ENCODE results near the gene APOA5.

DNA sequence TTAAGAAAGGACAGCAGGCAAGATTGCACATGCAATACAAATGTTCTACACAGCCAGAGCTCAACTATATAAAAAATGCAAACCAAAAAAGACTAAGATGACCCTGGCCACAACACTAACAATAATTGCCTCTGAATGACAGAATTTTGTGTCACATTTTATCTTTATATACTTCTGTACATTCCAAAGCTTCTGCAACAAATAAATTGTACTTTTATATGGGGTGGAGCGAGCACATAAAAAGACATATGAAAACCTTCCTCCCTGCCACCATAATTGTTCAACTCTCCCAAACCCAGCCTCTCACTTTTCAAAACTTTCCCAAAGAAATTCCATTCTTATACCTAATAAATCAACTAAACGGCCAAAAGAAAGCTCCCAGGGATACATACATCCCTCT lies 29.5 kb downstream of the APOA5 start:
- TF ChIP-seq RBFOX2 (IDR thresholded peaks at IDR 0.05; ENCODE audit: low read depth, low read length), result no peak
- TF ChIP-seq STAT5B (CRISPR knock-in tag; IDR thresholded peaks at IDR 0.05), result no peak
- no peak for TF ChIP-seq ZFPM2 (CRISPR knock-in tag; IDR thresholded peaks at IDR 0.05)

Measured in K562 (cell line).